NCI-H1436 (cell line): ENCODE data around the gene CTSL.
"Not testable (repeated sequence)": the region's sequence is repeated elsewhere in the genome, so short reads cannot be mapped to it uniquely, and the experiment has no call there.

Source experiments
- DNase-seq: peaks from one replicate; lab custom pipeline; 2025; lab: John Stamatoyannopoulos, UW

The CTSL gene

GRCh38 chr9:87722393-87723088, 3.4 kb upstream of the CTSL start:
- no peak for DNase-seq

GRCh38 chr9:87725356-87725899, 491 bp upstream of the CTSL start:
- DNase-seq = no peak

GRCh38 chr9:87729246-87729645, 3.3 kb downstream of the CTSL start:
- DNase-seq = no peak

GRCh38 chr9:87731321-87731720, 5.4 kb downstream of the CTSL start:
- no peak for DNase-seq

GRCh38 chr9:87732344-87732743, 6.4 kb downstream of the CTSL start:
- no peak for DNase-seq

GRCh38 chr9:87732756-87733155, 6.8 kb downstream of the CTSL start:
- DNase-seq = no peak

GRCh38 chr9:87733273-87734052, 7.5 kb downstream of the CTSL start:
- DNase-seq = no peak

GRCh38 chr9:87734106-87734505, 8.2 kb downstream of the CTSL start:
- no peak for DNase-seq

- no peak for DNase-seq
Measured at GRCh38 chr9:87739546-87739945, 13.6 kb downstream of the CTSL start.

- no peak for DNase-seq
Measured at GRCh38 chr9:87740209-87740608, 14.3 kb downstream of the CTSL start.

GRCh38 chr9:87741326-87741725, 15.4 kb downstream of the CTSL start:
- DNase-seq = no peak

GRCh38 chr9:87741891-87742290, 16.0 kb downstream of the CTSL start:
- no peak for DNase-seq

GRCh38 chr9:87742813-87743428, 17.0 kb downstream of the CTSL start:
- DNase-seq = no peak

GRCh38 chr9:87744247-87744646, 18.3 kb downstream of the CTSL start:
- not testable (repeated sequence) for DNase-seq

GRCh38 chr9:87746186-87746585, 20.3 kb downstream of the CTSL start:
- no peak for DNase-seq

GRCh38 chr9:87748881-87749280, 23.0 kb downstream of the CTSL start:
- no peak for DNase-seq

GRCh38 chr9:87749335-87750035, 23.6 kb downstream of the CTSL start:
- no peak for DNase-seq

GRCh38 chr9:87750726-87751125, 24.8 kb downstream of the CTSL start:
- DNase-seq = no peak

GRCh38 chr9:87751423-87751822, 25.5 kb downstream of the CTSL start:
- no peak for DNase-seq

- DNase-seq = no peak
Measured at GRCh38 chr9:87751868-87752267, 25.9 kb downstream of the CTSL start.

- DNase-seq = no peak
Measured at GRCh38 chr9:87753313-87753712, 27.4 kb downstream of the CTSL start.

- not testable (repeated sequence) for DNase-seq
Measured at GRCh38 chr9:87758330-87758729, 32.4 kb downstream of the CTSL start.
